Omental fat pad (tissue), 4 donors: ENCODE results near the gene ATP8A2. TPM values are rescaled to one million over a fixed set of nuclear protein-coding genes. Genes with fewer than 3 reads are reported as not detected.

Experiments used
- ATAC-seq: fragments of 150-250 bp; one replicate; pipeline ENCODE4 v1.9.1; 2016; ENCODE audit warnings: mild to moderate bottlenecking, moderate library complexity; ENCODE audit not compliant: low FRiP score
- DNase-seq: peaks from one replicate; pipeline ENCODE4 v3.0.0-alpha.2; 2019; ENCODE audit warnings: low spot score
- total RNA-seq, 4 donors: library from RNA; depleted of rRNA; stranded (reverse); fragments of >200 nt; gene quantifications; one replicate each; pipeline ENCODE4 v1.1.0, GENCODE V29; 2016
- TF ChIP-seq, protein P1 (sequence below), 3 donors: fragments of 450-650 bp; IDR thresholded peaks; one replicate each; pipeline ENCODE4 v1.5.1; 2016 to 2017; ENCODE audit warnings: antibody characterized with exemption in 3 of 3, mild to moderate bottlenecking in 3 of 3, moderate library complexity in 2 of 3

The ATP8A2 gene
- total RNA-seq, 4 donors from 2014 or later, result 0.16 to 0.19 TPM; not detected in 2

DNA sequence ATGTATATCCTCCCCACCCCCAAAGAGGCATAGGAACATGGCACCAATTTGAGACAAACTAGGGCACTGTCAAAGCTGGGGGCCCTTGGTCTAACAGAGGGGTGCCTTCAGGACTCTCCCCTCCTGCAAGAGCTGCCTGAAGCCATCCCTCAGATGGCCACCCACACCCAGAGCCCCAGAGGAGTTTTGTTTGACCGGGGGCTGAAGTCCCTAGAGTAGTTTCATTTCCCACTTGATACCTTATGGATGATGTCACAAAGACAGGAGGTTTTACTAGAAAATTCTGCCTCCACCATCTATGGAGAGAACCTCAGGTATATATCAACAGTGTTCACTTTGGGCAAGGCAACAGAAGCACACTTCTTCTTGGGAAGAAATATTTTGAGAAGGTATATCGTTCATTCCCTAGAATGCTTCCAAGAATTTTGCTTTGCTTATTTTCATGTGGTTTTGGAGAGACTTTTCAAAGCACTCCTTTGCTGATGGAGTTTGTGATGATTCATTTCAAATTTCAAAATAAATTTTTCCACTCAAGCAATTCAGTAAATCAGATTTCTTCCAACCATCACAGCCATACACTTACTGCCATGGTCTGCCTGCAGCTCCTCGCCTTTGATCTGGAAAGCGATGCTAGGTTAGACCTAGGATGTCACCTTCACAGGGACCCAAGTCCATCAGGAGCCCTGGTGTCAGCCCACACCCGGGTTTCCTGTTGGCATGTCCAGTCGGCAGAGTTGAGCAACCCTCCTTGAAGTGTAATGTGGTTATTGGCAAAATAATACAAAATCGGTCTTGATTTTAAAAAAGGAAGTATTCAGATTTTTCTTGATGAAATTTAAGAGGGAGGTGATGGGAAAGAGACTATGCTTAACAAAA is 473.0 kb downstream of the ATP8A2 start:
- TF ChIP-seq, protein P1, sequence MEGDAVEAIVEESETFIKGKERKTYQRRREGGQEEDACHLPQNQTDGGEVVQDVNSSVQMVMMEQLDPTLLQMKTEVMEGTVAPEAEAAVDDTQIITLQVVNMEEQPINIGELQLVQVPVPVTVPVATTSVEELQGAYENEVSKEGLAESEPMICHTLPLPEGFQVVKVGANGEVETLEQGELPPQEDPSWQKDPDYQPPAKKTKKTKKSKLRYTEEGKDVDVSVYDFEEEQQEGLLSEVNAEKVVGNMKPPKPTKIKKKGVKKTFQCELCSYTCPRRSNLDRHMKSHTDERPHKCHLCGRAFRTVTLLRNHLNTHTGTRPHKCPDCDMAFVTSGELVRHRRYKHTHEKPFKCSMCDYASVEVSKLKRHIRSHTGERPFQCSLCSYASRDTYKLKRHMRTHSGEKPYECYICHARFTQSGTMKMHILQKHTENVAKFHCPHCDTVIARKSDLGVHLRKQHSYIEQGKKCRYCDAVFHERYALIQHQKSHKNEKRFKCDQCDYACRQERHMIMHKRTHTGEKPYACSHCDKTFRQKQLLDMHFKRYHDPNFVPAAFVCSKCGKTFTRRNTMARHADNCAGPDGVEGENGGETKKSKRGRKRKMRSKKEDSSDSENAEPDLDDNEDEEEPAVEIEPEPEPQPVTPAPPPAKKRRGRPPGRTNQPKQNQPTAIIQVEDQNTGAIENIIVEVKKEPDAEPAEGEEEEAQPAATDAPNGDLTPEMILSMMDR (IDR thresholded peaks at IDR 0.05), result no peak
- ATAC-seq (no peak), DNase-seq (no peak)

- ATAC-seq, result no peak
- DNase-seq, result no peak
- TF ChIP-seq, protein P1 (IDR thresholded peaks at IDR 0.05), result no peak
These were observed 474.6 kb downstream of the ATP8A2 start for GRCh38 chr13:25846222-25846984.

- no peak for ATAC-seq
- TF ChIP-seq, protein P1 (IDR thresholded peaks at IDR 0.05), result no peak
- DNase-seq, result no peak
These were observed 475.4 kb downstream of the ATP8A2 start for GRCh38 chr13:25847145-25847544.

GRCh38 chr13:25847635-25848626 is 476.2 kb downstream of the ATP8A2 start:
- TF ChIP-seq, protein P1 (IDR thresholded peaks at IDR 0.05), result no peak
- no peak for ATAC-seq
- DNase-seq, result no peak

DNA sequence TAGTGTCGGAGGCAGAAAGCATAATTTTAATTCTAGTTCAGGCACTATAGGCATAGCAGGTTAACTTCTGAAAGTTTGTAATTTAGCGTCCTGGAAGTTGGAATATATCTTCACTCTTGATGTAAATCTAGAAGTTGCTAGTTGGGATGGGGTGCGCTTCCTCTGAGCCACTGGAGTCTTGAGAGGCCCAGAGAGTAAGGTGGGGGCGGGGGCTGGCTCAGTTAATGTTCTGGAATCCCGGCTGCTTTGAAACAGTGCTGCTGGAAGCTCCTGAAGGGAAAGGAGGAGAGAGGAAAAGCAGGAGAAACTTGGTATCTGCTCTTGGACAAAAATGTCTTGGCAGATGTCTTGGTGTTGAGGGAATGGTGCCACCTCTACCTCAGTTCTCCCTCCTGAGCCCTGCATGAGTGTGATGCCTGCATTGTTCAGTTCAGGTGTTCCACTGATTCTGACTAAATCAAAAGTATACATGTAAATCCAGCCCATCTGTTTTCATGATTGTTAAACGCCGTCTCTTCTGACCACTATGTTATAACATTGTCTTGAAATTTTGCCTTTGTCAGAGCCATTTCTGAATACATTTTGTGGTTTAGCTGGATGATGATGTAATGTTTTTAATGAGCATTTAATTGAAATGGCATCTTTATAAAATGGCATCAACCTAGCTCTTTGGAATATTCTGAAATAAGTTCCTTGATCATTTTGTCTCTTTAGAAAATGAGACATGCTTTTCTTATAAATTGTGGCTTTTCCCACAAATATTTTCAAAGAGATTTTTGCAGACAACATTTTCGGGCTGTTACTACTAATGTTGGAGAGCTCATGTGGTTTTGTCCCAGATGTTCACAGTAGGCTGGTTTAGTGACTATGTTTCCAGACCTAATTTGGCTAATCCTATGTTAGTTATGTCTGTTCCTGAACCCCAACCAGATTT is 477.3 kb downstream of the ATP8A2 start:
- TF ChIP-seq, protein P1 (IDR thresholded peaks at IDR 0.05), result no peak
- ATAC-seq, result no peak

More for the DNA sequence above, 477.3 kb downstream of the ATP8A2 start:
- no peak for DNase-seq
